HG03066 (cell line): ENCODE data around the gene RGSL1.

Experiments used
- ATAC-seq: cut with Tn5 transposase; IDR thresholded peaks from one replicate; pipeline ENCODE4 v1.9.1; 2021; ENCODE audit warnings: low read depth; ENCODE audit not compliant: unreplicated experiment

Gene RGSL1

DNA sequence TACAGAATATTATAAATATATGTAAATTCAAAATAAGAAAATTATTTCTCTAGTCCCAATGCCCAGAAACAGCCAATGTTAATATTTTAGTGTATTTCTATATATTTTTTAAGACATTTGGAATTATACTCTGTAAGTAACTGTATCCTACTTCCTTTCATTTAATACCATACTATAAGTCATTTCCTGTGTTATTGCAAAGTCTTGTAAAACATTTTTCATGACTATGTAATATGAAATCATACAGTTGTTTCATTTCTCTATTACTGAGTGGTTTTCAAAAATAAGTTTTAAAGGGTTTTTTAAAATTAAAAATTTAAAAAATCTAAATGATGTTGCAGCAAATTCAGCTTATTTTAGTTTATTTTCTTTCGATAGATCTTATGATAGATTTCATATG lies 137.1 kb downstream of the RGSL1 start:
- no peak for ATAC-seq

GRCh38 chr1:182587666-182588499 lies 137.9 kb downstream of the RGSL1 start:
- no peak for ATAC-seq

DNA sequence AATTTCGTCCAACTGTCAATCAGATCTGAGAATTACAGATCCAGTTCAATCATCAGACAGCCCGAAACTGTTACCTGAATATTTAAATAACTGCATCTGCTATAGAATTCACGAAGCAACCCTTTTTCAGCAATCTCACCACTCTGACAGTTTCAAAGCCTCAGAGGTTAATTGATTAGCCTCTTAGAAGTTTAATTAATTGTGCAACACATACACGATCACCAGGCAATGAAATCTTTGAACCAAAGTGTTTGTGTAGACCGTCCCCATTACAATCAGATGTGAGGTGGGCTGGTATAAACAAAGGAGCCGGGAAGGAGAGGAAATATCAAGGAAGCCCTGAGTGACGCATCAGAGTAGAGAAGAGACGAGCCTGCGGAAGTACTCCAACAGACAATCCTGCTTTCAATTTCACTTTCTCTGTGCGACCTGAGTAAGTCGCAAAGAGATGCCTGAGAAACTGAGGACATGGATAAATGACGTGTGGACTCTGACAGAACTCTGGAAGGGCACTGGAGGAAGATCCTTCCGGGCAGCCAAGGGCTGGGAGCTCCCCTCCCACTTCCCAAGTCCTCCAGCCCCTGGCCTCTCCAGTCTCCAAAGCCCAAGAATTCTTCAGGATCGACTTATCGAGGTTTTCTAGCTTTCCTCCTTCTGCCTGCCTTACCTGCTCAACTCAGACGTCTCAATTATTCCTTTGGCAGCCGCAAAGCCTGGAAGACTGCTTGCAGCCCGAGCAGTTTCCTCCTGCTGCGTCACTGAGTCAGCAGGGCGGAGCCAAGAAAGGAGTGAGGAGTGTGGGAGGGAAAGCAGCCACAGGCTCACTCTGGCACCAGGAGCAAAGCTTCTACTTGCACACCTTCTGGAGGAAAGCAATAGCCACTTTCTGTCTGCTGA lies 138.8 kb downstream of the RGSL1 start, which contains the start of gene RNASEL:
RNASEL (minus strand) TSS at position 757 of the 897 bp plus-strand sequence. CDS start 2,450 bp downstream, outside the sequence.
- ATAC-seq = peak; percentile 81

- no peak for ATAC-seq
These were observed 139.6 kb downstream of the RGSL1 start for GRCh38 chr1:182589520-182589919.

- no peak for ATAC-seq
These were observed 140.0 kb downstream of the RGSL1 start for GRCh38 chr1:182589931-182590330.

GRCh38 chr1:182595641-182596240 lies 145.8 kb downstream of the RGSL1 start:
- no peak for ATAC-seq

- ATAC-seq = no peak
These were observed 147.0 kb downstream of the RGSL1 start for GRCh38 chr1:182596934-182597333.

DNA sequence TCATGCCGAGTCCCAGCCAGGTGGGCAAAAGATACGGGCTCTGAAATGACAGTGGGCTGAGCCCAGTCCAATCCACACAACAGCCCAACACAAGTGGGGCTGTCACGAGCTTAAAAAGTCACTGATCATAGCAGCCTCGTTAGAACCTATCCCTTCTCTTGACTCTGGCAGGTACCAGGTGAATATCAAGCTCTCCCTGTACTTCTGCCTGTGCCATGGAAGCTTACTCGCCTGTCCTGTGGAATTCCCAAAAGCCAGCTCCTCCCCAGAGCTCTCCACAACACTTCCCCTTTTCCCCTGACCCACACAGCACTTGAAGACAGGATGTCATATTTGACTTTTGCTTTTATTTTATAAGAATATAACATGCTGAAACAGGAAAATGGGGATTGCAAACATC lies 148.3 kb downstream of the RGSL1 start:
- ATAC-seq = no peak

DNA sequence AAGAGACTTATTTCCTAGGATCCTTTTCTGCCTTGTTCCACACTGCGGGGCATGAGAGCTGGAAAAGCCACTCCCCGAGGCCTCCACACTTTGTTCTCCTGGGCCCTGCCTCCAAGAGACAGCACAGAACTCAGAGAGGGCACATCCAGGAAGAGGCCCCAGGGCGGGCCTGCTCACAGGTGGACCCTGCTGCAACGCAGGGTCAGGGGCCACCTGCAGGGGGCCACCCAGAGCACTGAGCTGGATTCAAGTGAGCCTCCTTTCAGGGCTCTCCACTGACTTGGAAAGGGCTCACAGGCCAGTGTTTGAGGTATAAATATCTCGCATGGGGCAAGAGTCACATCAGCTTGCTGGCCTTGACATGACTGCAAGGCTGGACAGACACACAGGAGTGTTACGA lies 149.4 kb downstream of the RGSL1 start:
- ATAC-seq = no peak

GRCh38 chr1:182600036-182600713 lies 150.2 kb downstream of the RGSL1 start:
- ATAC-seq = no peak

GRCh38 chr1:182600745-182601415 lies 150.9 kb downstream of the RGSL1 start:
- no peak for ATAC-seq

DNA sequence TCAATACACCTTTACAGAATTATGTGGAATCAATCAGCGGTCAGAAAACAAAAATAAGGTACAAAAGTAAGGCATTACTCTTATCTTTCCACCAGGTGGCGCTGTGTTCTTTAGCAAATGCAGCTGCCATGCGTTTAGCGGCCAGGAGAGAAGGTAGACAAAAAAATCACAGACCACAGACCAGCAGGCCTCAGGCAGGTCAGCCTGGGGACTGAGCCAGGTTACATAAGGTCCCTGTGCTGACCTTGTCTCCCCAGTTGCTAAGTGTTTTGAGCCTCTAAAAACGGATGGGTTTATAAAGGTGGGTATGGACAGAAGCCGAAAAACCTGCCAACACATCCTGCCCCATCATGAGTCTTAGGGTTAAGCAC lies 151.5 kb downstream of the RGSL1 start:
- no peak for ATAC-seq

- no peak for ATAC-seq
These were observed 152.0 kb downstream of the RGSL1 start for GRCh38 chr1:182601913-182602312.

- ATAC-seq = no peak
These were observed 153.1 kb downstream of the RGSL1 start for GRCh38 chr1:182602935-182603645.

DNA sequence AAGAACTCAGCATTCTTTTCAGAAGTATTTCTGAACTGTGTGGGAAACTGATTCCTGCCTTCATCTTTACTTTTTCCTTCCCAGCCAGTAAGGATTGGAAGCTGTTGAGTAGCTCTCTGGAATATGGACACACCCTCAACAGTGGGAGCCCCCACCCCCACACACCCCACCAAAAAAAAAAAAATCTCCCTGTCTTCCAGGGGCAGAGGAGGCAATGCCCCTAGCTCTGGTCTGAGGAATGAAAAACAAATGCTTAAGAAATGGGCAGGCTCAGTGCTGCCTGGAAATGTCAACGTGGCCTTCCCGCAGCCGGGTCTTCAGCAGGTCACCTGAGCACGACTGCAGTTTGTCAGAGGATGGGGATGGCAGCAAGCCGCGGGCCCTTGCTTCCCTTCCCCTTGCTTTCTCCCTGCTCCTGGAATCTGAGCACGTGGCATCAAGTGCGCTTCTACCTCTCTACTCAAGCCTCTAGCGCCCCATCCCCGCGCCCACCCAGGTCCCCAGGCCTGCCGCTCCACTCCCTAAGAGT lies 153.8 kb downstream of the RGSL1 start:
- ATAC-seq = peak; percentile 14

- ATAC-seq = peak; percentile 77
These were observed 154.5 kb downstream of the RGSL1 start, which contains the start of gene RGS16 for GRCh38 chr1:182604175-182605164. RGS16 (minus strand) TSS chr1:182604389; CDS start chr1:182604259, 130 bp downstream.

DNA sequence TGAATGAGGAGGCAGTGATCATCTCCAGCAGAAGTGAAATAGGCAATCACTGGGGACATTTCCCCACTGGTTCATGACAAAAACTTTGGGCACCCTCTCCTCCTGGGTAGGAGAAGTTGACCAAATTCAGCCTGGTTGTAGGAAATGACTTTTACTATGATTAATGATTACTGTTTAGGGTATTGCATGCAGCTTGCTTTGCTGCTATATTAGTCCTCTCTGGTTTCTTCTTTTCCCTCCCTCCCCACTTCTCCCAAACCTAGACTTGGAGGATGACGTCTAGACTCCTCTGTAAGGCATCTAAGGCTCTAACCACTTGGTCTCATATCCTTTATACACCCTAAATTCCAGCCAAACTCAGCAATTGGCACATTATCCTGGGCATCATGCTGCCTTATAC lies 157.6 kb downstream of the RGSL1 start:
- no peak for ATAC-seq

GRCh38 chr1:182608236-182608635 lies 158.3 kb downstream of the RGSL1 start:
- no peak for ATAC-seq
